Measurements from ENCODE around the gene ASTN1.

- TF ChIP-seq, protein P1, sequence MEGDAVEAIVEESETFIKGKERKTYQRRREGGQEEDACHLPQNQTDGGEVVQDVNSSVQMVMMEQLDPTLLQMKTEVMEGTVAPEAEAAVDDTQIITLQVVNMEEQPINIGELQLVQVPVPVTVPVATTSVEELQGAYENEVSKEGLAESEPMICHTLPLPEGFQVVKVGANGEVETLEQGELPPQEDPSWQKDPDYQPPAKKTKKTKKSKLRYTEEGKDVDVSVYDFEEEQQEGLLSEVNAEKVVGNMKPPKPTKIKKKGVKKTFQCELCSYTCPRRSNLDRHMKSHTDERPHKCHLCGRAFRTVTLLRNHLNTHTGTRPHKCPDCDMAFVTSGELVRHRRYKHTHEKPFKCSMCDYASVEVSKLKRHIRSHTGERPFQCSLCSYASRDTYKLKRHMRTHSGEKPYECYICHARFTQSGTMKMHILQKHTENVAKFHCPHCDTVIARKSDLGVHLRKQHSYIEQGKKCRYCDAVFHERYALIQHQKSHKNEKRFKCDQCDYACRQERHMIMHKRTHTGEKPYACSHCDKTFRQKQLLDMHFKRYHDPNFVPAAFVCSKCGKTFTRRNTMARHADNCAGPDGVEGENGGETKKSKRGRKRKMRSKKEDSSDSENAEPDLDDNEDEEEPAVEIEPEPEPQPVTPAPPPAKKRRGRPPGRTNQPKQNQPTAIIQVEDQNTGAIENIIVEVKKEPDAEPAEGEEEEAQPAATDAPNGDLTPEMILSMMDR (IDR thresholded peaks at IDR 0.05), result no peak
- no peak for TF ChIP-seq POLR2A (IDR thresholded peaks at IDR 0.05)
These were observed 7.8 kb upstream of the ASTN1 start for GRCh38 chr1:177172272-177172671.
